Measurements from ENCODE around the gene MET. TPM values are rescaled to one million over a fixed set of nuclear protein-coding genes. Genes with fewer than 3 reads are reported as not detected.
"Not testable (repeated sequence)": the region's sequence is repeated elsewhere in the genome, so short reads cannot be mapped to it uniquely, and the experiment has no call there.

Gene MET
- total RNA-seq, 1 experiment from 2014 or later = 62.1 TPM

GRCh38 chr7:116809636-116810266, 137.8 kb downstream of the MET start:
- peak; percentile 65 for DNase-seq (ENCODE audit: low read depth)

GRCh38 chr7:116810267-116811116, 138.5 kb downstream of the MET start:
- no peak for DNase-seq (ENCODE audit: low read depth)

GRCh38 chr7:116811768-116812167, 139.8 kb downstream of the MET start:
- no peak for DNase-seq (ENCODE audit: low read depth)

- DNase-seq (ENCODE audit: low read depth) = no peak
Observed at GRCh38 chr7:116812860-116813259, 140.9 kb downstream of the MET start.

DNA sequence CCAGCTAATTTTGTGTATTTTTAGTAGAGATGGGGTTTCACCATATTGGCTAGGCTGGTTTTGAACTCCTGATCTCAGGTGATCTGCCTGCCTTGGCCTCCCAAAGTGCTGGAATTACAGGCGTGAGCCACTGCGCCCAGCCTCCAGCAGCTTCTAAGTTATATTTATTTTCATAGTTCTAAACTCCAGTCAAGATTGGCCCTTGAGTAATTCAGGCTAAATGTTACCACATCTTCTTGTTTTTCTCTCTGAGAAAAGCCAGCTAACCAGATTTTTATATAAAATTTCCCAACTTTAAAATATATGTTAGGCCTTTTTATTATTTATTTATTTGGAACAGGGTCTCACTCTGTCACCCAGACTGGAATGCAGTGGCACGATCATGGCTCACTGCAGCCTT, 141.4 kb downstream of the MET start:
- DNase-seq (ENCODE audit: low read depth) = not testable (repeated sequence)

GRCh38 chr7:116815041-116815440, 143.0 kb downstream of the MET start:
- DNase-seq (ENCODE audit: low read depth) = no peak

- no peak for DNase-seq (ENCODE audit: low read depth)
Observed at GRCh38 chr7:116820149-116820548, 148.2 kb downstream of the MET start.

GRCh38 chr7:116821647-116822046, 149.7 kb downstream of the MET start:
- DNase-seq (ENCODE audit: low read depth) = not testable (repeated sequence)

DNA sequence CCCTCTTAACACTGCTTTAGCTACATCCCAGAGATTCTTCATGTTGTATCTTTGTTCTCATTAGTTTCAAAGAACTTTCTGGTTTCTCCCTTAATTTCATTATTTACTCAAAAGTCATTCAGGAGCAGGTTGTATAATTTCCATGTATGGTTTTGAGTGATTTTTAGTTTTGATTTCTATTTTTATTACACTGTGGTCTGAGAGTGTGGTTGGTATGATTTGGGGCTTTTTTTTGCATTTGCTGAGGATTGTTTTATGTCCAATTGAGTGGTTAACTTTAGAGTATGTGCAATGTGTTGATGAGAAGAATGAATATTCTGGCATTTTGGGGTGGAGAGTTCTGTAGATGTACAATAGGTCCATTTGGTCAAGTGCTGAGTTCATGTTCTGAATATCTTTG, 152.5 kb downstream of the MET start:
- DNase-seq (ENCODE audit: low read depth) = no peak

GRCh38 chr7:116828281-116828680, 156.3 kb downstream of the MET start:
- DNase-seq (ENCODE audit: low read depth) = no peak

DNA sequence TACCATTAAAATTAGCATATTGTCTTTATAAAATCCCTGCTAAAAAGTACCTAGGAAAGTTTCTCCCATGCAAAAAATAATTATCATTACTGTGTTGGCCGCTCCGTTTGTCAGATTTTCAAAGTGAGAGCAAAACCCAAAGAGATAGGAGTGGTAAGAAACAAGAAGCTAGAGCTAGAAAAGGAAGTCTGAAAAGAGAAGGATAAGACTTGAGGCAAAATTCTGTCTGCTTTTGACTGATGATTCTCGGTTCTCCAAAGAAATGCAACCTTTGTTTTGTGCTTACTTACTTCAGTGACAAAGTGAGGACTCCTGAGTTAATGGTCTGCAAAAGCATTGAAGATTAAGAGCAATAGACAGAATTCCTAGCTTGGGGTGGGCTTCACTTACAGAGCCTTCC, 157.0 kb downstream of the MET start:
- DNase-seq (ENCODE audit: low read depth) = no peak

DNA sequence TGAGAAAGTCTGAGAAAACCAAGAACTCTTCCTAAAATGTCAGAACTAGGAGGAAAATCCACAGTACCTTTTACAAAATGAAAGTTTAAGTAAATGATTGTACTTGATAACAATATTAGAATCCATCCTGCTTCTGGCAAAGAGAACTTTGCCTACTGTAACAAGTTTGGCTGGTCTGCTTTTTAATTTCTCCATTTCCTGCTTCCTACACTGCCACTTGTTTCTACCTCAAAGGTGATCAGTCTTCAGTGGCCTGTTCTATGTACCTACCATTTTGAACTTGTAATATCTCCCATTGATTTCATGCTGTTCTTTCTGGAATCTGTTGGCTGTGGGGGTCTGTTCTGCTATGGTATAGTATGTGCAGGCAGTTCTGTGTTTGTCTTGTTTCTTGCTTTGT, 157.5 kb downstream of the MET start:
- DNase-seq (ENCODE audit: low read depth) = no peak

GRCh38 chr7:116832692-116833091, 160.7 kb downstream of the MET start:
- no peak for DNase-seq (ENCODE audit: low read depth)

DNA sequence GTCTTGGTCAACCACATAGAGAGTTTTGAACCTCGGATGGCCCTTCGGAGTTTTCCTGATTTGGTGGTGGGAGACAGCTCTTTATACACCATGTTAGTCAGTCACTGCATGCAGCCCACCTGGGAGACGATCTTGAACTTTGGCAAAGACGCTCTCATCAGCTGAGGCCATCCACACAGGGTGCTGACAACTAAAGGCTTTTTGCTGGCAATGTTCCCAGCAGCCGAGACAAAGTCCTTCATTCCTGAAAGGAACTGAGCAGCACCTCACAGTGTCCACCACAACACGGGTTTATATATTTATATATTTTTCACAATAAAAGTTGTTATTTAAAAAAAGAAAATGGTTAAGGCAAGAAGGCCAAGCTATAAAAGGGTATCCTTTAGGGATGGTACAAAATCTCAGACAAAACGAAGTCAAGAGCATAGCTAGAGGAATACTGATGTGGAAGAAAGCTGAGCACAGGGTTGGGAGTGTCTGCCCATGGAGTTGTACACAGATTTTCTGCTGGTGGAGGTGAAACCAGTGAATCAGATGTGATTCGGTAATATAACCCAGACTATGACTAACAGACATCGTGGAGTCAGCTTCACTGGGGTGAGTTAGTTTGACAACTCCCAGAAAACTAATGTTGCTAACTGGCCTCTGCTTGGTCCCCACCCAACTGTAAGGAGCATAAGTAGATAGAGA, 163.0 kb downstream of the MET start:
- peak; percentile 39 for DNase-seq (ENCODE audit: low read depth)

DNA sequence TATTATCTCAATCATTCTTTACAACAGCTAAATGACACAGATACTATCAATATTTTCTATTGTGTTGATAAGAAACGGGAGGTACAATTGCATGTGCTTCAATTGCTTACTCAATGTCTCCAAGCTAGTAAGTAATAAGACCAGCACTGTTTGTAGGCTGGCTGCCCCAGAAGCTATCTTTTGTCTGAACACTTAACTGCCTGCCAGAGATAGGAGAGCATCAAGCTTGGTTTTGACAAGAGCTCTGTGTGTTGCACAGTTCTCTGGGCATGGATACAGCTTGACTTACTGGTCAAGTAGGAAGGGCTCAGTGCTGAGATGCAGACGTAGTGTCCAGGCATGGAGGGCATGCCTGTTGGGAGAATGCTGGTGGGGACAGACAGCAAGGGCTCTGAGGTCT, 164.1 kb downstream of the MET start:
- no peak for DNase-seq (ENCODE audit: low read depth)

GRCh38 chr7:116836911-116837310, 164.9 kb downstream of the MET start:
- no peak for DNase-seq (ENCODE audit: low read depth)

GRCh38 chr7:116837586-116837985, 165.6 kb downstream of the MET start:
- DNase-seq (ENCODE audit: low read depth) = no peak

GRCh38 chr7:116840256-116840655, 168.3 kb downstream of the MET start:
- DNase-seq (ENCODE audit: low read depth) = no peak

GRCh38 chr7:116842371-116842770, 170.4 kb downstream of the MET start:
- no peak for DNase-seq (ENCODE audit: low read depth)

DNA sequence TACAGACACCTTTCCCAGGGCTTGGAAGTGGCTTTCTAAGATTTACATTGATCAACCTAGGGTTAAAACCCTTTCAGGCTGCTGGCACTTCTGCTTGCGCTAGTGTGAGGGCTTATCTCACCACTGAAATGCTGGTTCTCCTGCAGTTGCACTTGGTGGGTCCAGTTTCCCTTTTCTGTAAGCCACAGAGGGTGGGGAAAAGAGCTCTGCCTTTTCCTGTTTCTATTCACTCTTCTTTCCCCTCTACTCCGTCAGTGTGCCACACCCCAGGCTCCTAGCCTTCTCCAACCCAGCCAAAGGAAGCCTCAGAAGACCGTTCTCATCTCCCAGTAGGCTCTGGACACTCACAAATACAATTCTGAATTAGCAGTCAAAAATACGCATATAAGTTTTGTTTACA, 171.4 kb downstream of the MET start:
- no peak for DNase-seq (ENCODE audit: low read depth)

Data from RPMI7951 (cell line).